ENCODE results near the gene CCN6. TPM values are rescaled to one million over a fixed set of nuclear protein-coding genes. Genes with fewer than 3 reads are reported as not detected.

Gene CCN6
- total and polyA plus RNA-seq, 7 donors, result 0.01 TPM; not detected in 6

DNA sequence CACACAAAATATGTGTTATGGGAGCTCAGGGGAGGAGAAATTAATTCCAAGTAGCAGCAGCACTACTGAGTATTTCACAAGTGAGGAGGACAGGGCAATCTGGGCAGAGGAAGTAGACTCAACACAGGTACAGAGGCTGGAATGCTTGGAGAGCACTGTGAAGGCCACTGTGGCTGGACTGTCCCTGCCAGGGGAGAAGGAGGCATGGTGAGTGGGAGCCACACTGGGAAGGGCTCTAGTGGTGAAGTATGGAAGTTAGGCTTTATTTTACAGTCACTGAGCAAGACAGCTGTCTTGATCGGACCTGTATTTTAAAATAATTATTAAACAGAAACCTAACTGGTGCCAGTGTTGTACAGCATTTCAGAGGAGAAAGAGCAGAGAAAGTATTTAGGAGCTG is 62.3 kb downstream of the CCN6 start:
- ATAC-seq (no peak), DNase-seq (no peak)
- intact Hi-C loops (cut with DNase I), result no loop called here
- H3K27ac ChIP-seq, result no peak overlapping the region
- H3K27me3 ChIP-seq (ENCODE audit: insufficient read depth in 3 of 3, low read length in 2 of 3), result no peaks in the 10 kb centered on the region
- 81 to 88% (median 84%) methylated on average over 1 of the region's 1 CpG for WGBS, 3 donors
- H3K4me1 ChIP-seq, result no peaks in the 10 kb centered on the region
- H3K36me3 ChIP-seq (ENCODE audit: insufficient read depth in 1 of 2, low read depth in 1 of 2), result peaks cover 0 to 25% of the 10 kb centered on the region in 2 donors
- H3K9me3 ChIP-seq, result no peaks in the 10 kb centered on the region
- TF ChIP-seq, protein P1, sequence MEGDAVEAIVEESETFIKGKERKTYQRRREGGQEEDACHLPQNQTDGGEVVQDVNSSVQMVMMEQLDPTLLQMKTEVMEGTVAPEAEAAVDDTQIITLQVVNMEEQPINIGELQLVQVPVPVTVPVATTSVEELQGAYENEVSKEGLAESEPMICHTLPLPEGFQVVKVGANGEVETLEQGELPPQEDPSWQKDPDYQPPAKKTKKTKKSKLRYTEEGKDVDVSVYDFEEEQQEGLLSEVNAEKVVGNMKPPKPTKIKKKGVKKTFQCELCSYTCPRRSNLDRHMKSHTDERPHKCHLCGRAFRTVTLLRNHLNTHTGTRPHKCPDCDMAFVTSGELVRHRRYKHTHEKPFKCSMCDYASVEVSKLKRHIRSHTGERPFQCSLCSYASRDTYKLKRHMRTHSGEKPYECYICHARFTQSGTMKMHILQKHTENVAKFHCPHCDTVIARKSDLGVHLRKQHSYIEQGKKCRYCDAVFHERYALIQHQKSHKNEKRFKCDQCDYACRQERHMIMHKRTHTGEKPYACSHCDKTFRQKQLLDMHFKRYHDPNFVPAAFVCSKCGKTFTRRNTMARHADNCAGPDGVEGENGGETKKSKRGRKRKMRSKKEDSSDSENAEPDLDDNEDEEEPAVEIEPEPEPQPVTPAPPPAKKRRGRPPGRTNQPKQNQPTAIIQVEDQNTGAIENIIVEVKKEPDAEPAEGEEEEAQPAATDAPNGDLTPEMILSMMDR (IDR thresholded peaks at IDR 0.05), result no peak
- H3K4me3 ChIP-seq, result no peak overlapping the region

DNA sequence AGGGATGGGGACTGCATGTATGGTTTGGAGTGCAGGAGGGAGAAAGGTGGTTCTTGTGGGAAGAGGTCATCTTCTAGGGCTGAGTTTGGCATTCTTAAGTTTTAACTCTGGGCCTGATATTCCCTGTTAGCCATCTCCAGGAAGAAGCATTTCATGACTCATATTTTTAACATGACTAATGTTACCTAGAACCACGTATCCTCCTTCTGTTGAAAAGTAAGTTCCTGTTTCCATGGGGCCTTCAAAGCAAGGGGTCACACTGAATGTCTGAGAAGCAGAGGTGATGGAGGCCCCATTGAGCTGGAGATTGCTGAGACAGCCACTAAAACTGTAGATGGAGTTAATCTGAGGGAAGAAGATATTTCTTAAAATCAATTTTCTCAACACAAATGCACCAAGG is 63.6 kb downstream of the CCN6 start:
- H3K4me3 ChIP-seq, result no peak overlapping the region
- H3K4me1 ChIP-seq, result no peaks in the 10 kb centered on the region
- no peak for ATAC-seq
- no peaks in the 10 kb centered on the region for H3K27me3 ChIP-seq (ENCODE audit: insufficient read depth in 3 of 3, low read length in 2 of 3)
- no peak overlapping the region for H3K27ac ChIP-seq
- no peaks in the 10 kb centered on the region for H3K9me3 ChIP-seq
- DNase-seq, result no peak
- TF ChIP-seq, protein P1 (IDR thresholded peaks at IDR 0.05), result no peak
- H3K36me3 ChIP-seq (ENCODE audit: insufficient read depth in 1 of 2, low read depth in 1 of 2), result peaks cover 0 to 25% of the 10 kb centered on the region in 2 donors
- WGBS, 3 donors, result 80 to 88% (median 82%) methylated on average over 1 of the region's 1 CpG
- intact Hi-C loops (cut with DNase I), result no loop called here

DNA sequence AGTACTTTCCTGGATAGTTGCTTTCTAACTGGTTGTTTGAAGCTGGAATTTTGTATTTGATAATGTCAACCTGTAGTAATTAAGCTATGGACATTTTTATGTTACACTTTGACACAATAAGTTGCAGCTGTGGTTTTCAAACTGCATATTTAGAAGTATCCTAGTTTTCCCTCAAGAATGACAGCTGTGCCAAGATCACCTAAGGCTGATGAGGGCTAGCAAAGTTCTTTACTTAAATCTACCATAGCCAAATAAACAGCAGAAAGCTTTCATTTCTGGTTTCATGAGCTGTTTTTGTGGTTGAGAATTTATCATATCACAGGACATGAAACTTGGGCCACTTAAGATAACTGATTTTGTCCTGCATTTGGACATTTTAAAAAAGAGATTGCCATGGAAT is 64.1 kb downstream of the CCN6 start:
- ATAC-seq (no peak), DNase-seq (no peak)
- no peaks in the 10 kb centered on the region for H3K9me3 ChIP-seq
- intact Hi-C loops (cut with DNase I), result no loop called here
- TF ChIP-seq, protein P1 (IDR thresholded peaks at IDR 0.05), result no peak
- no peak overlapping the region for H3K27ac ChIP-seq
- no peaks in the 10 kb centered on the region for H3K4me1 ChIP-seq
- H3K4me3 ChIP-seq, result no peak overlapping the region
- H3K27me3 ChIP-seq (ENCODE audit: insufficient read depth in 3 of 3, low read length in 2 of 3), result no peaks in the 10 kb centered on the region
- H3K36me3 ChIP-seq (ENCODE audit: insufficient read depth in 1 of 2, low read depth in 1 of 2), result peaks cover 0 to 25% of the 10 kb centered on the region in 2 donors

Other genes starting within 250 kb of the CCN6 start
- 10 to 100 TPM in 3 of 4 donors, 1 to 10 TPM in 1; 9.5 to 27.8 (median 15.0) TPM for gene FYN, start 180.7 kb upstream of the CCN6 start, total RNA-seq
- 10 to 100 TPM in 1 of 3 donors, 1 to 10 TPM in 2; 7.1 to 12.3 (median 8.9) TPM for gene FYN, start 180.7 kb upstream of the CCN6 start, polyA plus RNA-seq
- 1 to 10 TPM; 5.6 to 7.0 (median 6.1) TPM for gene TUBE1, start 33.4 kb downstream of the CCN6 start, total RNA-seq
- 1 to 10 TPM; 4.7 to 6.9 (median 5.9) TPM for gene TUBE1, start 33.4 kb downstream of the CCN6 start, polyA plus RNA-seq
- 10 to 100 TPM in 2 of 4 donors, 1 to 10 TPM in 2; 7.2 to 17.7 (median 11.2) TPM for gene FAM229B, start 33.5 kb downstream of the CCN6 start, total RNA-seq
- 10 to 100 TPM in 1 of 3 donors, 1 to 10 TPM in 2; 5.8 to 11.5 (median 7.6) TPM for gene FAM229B, start 33.5 kb downstream of the CCN6 start, polyA plus RNA-seq
- gene LAMA4, start 200.5 kb downstream of the CCN6 start, total RNA-seq, result 10 to 100 TPM in 2 of 4 donors, 1 to 10 TPM in 2; 5.3 to 15.8 (median 9.6) TPM
- gene LAMA4, start 200.5 kb downstream of the CCN6 start, polyA plus RNA-seq, result 1 to 10 TPM; 3.0 to 3.6 (median 3.2) TPM